ENCODE results near the gene TRIM27. TPM values are rescaled to one million over a fixed set of nuclear protein-coding genes. Genes with fewer than 3 reads are reported as not detected.
"Not testable (repeated sequence)": the region's sequence is repeated elsewhere in the genome, so short reads cannot be mapped to it uniquely, and the experiment has no call there.

Gene TRIM27
- total RNA-seq, 1 experiment from 2014 or later = 47.6 TPM

- POLR2A ChIA-PET = no interaction called here
- no peak overlapping the region for H3K27ac Mint-ChIP-seq (ENCODE audit: unreplicated experiment)
- no peaks in the 10 kb centered on the region for H3K9me3 Mint-ChIP-seq (ENCODE audit: unreplicated experiment)
- peaks cover 11% of the 10 kb centered on the region for H3K4me1 ChIP-seq
- H3K4me1 Mint-ChIP-seq (ENCODE audit: low read depth, unreplicated experiment) = peaks cover 7% of the 10 kb centered on the region
- no TSS peak for BruUV-seq (replicated peaks)
- DNase-seq = no peak
- H3K27me3 ChIP-seq (replicated peaks; ENCODE audit: control insufficient read depth, insufficient read depth, low read length) = no peaks in the 10 kb centered on the region
- CTCF ChIA-PET = no interaction called here
- intact Hi-C loops (cut with micrococcal nuclease; ENCODE audit: unreplicated experiment) = loop anchor here (10.0 kb wide), 2 partner anchors 974 to 1734 kb away; a partner anchor contains a TSS
- H3K4me3 ChIP-seq (ENCODE audit: low read depth, low read length) = no peak overlapping the region
- H3K9me3 ChIP-seq = no peaks in the 10 kb centered on the region
- TF ChIP-seq CTCF (IDR thresholded peaks at IDR 0.05; ENCODE audit: insufficient read depth in 1 of 2, low read depth in 1 of 2, low read length in 1 of 2, severe bottlenecking in 1 of 2, unreplicated experiment in 1 of 2) = no peak
- H3K4me3 Mint-ChIP-seq (ENCODE audit: unreplicated experiment) = no peak overlapping the region
- no peaks in the 10 kb centered on the region for H3K27me3 Mint-ChIP-seq (ENCODE audit: insufficient read depth, unreplicated experiment)
- no peaks in the 10 kb centered on the region for H3K36me3 ChIP-seq (ENCODE audit: control insufficient read depth, insufficient read depth, low read length)
- peaks cover 30% of the 10 kb centered on the region for H3K36me3 Mint-ChIP-seq (ENCODE audit: insufficient read depth, unreplicated experiment)
These were observed 54.9 kb downstream of the TRIM27 start for GRCh38 chr6:28868873-28869272.

GRCh38 chr6:28867086-28867409 lies 56.7 kb downstream of the TRIM27 start:
- peaks cover 11% of the 10 kb centered on the region for H3K4me1 ChIP-seq
- peak overlapping the region; percentile 83 for H3K4me3 ChIP-seq (ENCODE audit: low read depth, low read length)
- Mint-ChIP-seq H3K27me3 (ENCODE audit: insufficient read depth, unreplicated experiment) (no peaks in the 10 kb centered on the region), H3K36me3 (ENCODE audit: insufficient read depth, unreplicated experiment) (peaks cover 46% of the 10 kb centered on the region), H3K4me3 (ENCODE audit: unreplicated experiment) (peak overlapping the region; percentile 85), H3K9me3 (ENCODE audit: unreplicated experiment) (no peaks in the 10 kb centered on the region), H3K4me1 (ENCODE audit: low read depth, unreplicated experiment) (peaks cover 20% of the 10 kb centered on the region), H3K27ac (ENCODE audit: unreplicated experiment) (peak overlapping the region; percentile 92)
- ChIA-PET POLR2A (interaction anchor here (0.6 to 2.3 kb wide), 5 partner anchors 10 to 149 kb away, joined by 3 to 18 read pairs (median 5); no protein-coding TSS in a partner anchor), CTCF (interaction anchor here (1.1 to 1.3 kb wide), 3 partner anchors 18 to 55 kb away, joined by 3 to 4 read pairs (median 3); no protein-coding TSS in a partner anchor)
- BruUV-seq (replicated peaks) = no TSS peak
- no peaks in the 10 kb centered on the region for H3K36me3 ChIP-seq (ENCODE audit: control insufficient read depth, insufficient read depth, low read length)
- DNase-seq = peak; percentile 55 to 64
- no peaks in the 10 kb centered on the region for H3K9me3 ChIP-seq
- H3K27me3 ChIP-seq (replicated peaks; ENCODE audit: control insufficient read depth, insufficient read depth, low read length) = no peaks in the 10 kb centered on the region
- no peak for TF ChIP-seq CTCF (IDR thresholded peaks at IDR 0.05; ENCODE audit: insufficient read depth in 1 of 2, low read depth in 1 of 2, low read length in 1 of 2, severe bottlenecking in 1 of 2, unreplicated experiment in 1 of 2)
- intact Hi-C loops (cut with micrococcal nuclease; ENCODE audit: unreplicated experiment) = loop anchor here (1.0 to 10.0 kb wide), 6 partner anchors 30 to 1732 kb away; a partner anchor contains a TSS

- H3K27me3 ChIP-seq (replicated peaks; ENCODE audit: control insufficient read depth, insufficient read depth, low read length); H3K36me3 ChIP-seq (ENCODE audit: control insufficient read depth, insufficient read depth, low read length); H3K27me3 Mint-ChIP-seq (ENCODE audit: insufficient read depth, unreplicated experiment); BruUV-seq (replicated peaks); H3K9me3 Mint-ChIP-seq (ENCODE audit: unreplicated experiment); H3K9me3 ChIP-seq: not testable (repeated sequence)
- Mint-ChIP-seq H3K27ac (ENCODE audit: unreplicated experiment) (peak overlapping the region; percentile 92), H3K36me3 (ENCODE audit: insufficient read depth, unreplicated experiment) (peaks cover 46% of the 10 kb centered on the region), H3K4me3 (ENCODE audit: unreplicated experiment) (peak overlapping the region; percentile 85), H3K4me1 (ENCODE audit: low read depth, unreplicated experiment) (peaks cover 20% of the 10 kb centered on the region)
- peak overlapping the region; percentile 83 for H3K4me3 ChIP-seq (ENCODE audit: low read depth, low read length)
- H3K4me1 ChIP-seq = peaks cover 11% of the 10 kb centered on the region
- CTCF ChIA-PET = interaction anchor here (0.7 to 1.4 kb wide), 8 partner anchors 19 to 179 kb away, joined by 3 to 7 read pairs (median 4); no protein-coding TSS in a partner anchor
- intact Hi-C loops (cut with micrococcal nuclease; ENCODE audit: unreplicated experiment) = loop anchor here (1.0 to 10.0 kb wide), 6 partner anchors 31 to 1732 kb away; a partner anchor contains a TSS
- POLR2A ChIA-PET = interaction anchor here (0.6 to 2.3 kb wide), 15 partner anchors 8 to 1829 kb away, joined by 3 to 18 read pairs (median 4); partner anchors contain the start of gene TRIM27
- peak; percentile 89 to 90 for DNase-seq
These were observed 57.3 kb downstream of the TRIM27 start for GRCh38 chr6:28866205-28867085.
